Duodenal mucosa (tissue), 2 donors: ENCODE data around the gene RASA3.
A peak's percentile ranks its signal among the peaks of the same experiment; 100 is the strongest.
"Not testable (repeated sequence)": the region's sequence is repeated elsewhere in the genome, so short reads cannot be mapped to it uniquely, and the experiment has no call there.

Experiments
- H3K27ac ChIP-seq: one replicate; pipeline ENCODE4 v1.7.0; 2013; ENCODE audit warnings: low read depth, low read length
- H3K27me3 ChIP-seq, 2 donors: one replicate each; pipeline ENCODE4 v1.7.0; 2013; ENCODE audit warnings: low read length in 2 of 2, control low read depth in 1 of 2; ENCODE audit not compliant: insufficient read depth in 2 of 2, control insufficient read depth in 1 of 2
- H3K36me3 ChIP-seq, 2 donors: one replicate each; pipeline ENCODE4 v1.7.0; 2013; ENCODE audit warnings: low read length in 2 of 2, control low read depth in 1 of 2; ENCODE audit not compliant: insufficient read depth in 2 of 2, control insufficient read depth in 1 of 2
- H3K4me1 ChIP-seq, 2 donors: one replicate each; pipeline ENCODE4 v1.7.0; 2013; ENCODE audit warnings: low read length in 2 of 2, control low read depth in 1 of 2; ENCODE audit not compliant: insufficient read depth in 2 of 2, control insufficient read depth in 1 of 2
- H3K4me3 ChIP-seq, 2 donors: one replicate each; pipeline ENCODE4 v1.7.0; 2013; ENCODE audit warnings: low read length in 2 of 2, low read depth in 1 of 2
- H3K9ac ChIP-seq, 2 donors: one replicate each; pipeline ENCODE4 v1.7.0; 2013; ENCODE audit warnings: low read length in 2 of 2, low read depth in 1 of 2
- H3K9me3 ChIP-seq, 2 donors: one replicate each; pipeline ENCODE4 v1.7.0; 2013; ENCODE audit warnings: low read length in 2 of 2, control low read depth in 1 of 2; ENCODE audit not compliant: control insufficient read depth in 1 of 2

Gene RASA3

GRCh38 chr13:114133552-114133951, 1.1 kb upstream of the RASA3 start:
- H3K27me3 ChIP-seq, H3K9me3 ChIP-seq, H3K36me3 ChIP-seq, H3K27ac ChIP-seq, H3K9ac ChIP-seq, H3K4me3 ChIP-seq: not testable (repeated sequence)
- H3K4me1 ChIP-seq = peaks cover 19 to 38% of the 10 kb centered on the region in 2 donors

DNA sequence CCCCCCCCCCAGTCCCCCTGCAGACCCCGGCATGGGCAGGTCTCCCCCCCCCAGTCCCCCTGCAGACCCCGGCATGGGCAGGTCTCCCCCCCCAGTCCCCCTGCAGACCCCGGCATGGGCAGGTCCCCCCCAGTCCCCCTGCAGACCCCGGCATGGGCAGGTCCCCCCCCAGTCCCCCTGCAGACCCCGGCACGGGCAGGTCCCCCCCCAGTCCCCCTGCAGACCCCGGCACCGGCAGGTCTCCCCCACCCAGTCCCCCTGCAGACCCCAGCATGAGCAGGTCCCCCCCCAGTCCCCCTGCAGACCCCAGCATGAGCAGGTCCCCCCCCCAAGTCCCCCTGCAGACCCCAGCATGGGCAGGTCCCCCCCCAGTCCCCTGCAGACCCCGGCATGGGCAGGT, 703 bp upstream of the RASA3 start:
- H3K36me3 ChIP-seq, H3K27ac ChIP-seq, H3K9me3 ChIP-seq, H3K9ac ChIP-seq, H3K27me3 ChIP-seq, H3K4me3 ChIP-seq: not testable (repeated sequence)
- peaks cover 23 to 42% of the 10 kb centered on the region in 2 donors for H3K4me1 ChIP-seq

DNA sequence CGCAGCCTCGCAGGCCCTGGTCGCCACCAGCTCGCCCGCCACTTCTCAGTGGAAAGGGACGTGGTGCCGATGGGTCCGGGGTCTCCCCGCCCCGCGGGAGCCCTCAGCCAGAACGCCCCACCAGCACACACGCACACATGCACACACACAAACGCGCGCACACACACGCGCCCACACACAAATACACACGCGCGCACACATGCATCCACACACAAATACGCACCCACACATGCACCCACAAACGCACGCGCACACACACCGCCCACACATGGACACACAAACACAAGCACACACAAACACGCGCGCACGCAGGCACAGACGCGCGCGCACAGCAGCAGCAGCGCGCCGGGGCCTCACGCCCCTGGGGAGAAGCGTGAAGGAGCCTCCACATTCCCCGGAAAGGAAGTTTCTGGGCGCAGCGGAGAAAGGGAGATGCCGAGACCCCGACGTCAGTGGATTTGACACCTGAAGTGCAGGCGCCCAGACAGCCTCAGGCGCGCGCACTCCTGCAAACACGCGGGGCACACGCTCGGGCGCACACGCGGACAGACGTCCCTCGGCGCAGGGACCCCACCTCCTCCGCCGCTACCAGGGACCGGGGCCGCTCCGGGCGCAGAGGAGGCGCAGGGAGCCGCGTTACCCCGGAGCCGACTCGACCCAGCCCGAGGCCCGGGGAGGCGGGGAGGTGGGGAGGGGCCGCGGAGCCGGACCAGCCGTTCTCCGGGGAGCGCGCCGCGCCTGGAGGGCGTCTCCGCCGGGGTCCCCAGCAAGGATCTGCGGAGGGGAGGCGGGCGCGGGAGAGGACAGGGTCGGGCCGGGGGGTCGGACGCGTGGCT, 622 bp downstream of the RASA3 start:
- peak overlapping the region; percentile 86 for H3K27ac ChIP-seq
- H3K9me3 ChIP-seq = no peaks in the 10 kb centered on the region
- no peaks in the 10 kb centered on the region for H3K27me3 ChIP-seq
- H3K36me3 ChIP-seq = no peaks in the 10 kb centered on the region
- H3K4me3 ChIP-seq = peak overlapping the region; percentile 75 to 84
- H3K4me1 ChIP-seq = peaks cover 29 to 55% of the 10 kb centered on the region in 2 donors
- peak overlapping the region; percentile 48 to 80 for H3K9ac ChIP-seq

- no peaks in the 10 kb centered on the region for H3K27me3 ChIP-seq
- H3K27ac ChIP-seq = peak overlapping the region; percentile 86
- H3K36me3 ChIP-seq = no peaks in the 10 kb centered on the region
- peaks cover 29 to 57% of the 10 kb centered on the region in 2 donors for H3K4me1 ChIP-seq
- peak overlapping the region; percentile 75 to 84 for H3K4me3 ChIP-seq
- peak overlapping the region; percentile 48 to 80 for H3K9ac ChIP-seq
- no peaks in the 10 kb centered on the region for H3K9me3 ChIP-seq
These were observed 1.4 kb downstream of the RASA3 start for GRCh38 chr13:114130837-114131582.

- H3K9me3 ChIP-seq = no peaks in the 10 kb centered on the region
- H3K36me3 ChIP-seq = no peaks in the 10 kb centered on the region
- H3K27ac ChIP-seq = peak overlapping the region; percentile 86
- H3K4me3 ChIP-seq = peak overlapping the region; percentile 75 to 84
- H3K27me3 ChIP-seq = no peaks in the 10 kb centered on the region
- peaks cover 29 to 57% of the 10 kb centered on the region in 2 donors for H3K4me1 ChIP-seq
- H3K9ac ChIP-seq = peak overlapping the region; percentile 48 to 80
These were observed 2.1 kb downstream of the RASA3 start for GRCh38 chr13:114130131-114130836.

DNA sequence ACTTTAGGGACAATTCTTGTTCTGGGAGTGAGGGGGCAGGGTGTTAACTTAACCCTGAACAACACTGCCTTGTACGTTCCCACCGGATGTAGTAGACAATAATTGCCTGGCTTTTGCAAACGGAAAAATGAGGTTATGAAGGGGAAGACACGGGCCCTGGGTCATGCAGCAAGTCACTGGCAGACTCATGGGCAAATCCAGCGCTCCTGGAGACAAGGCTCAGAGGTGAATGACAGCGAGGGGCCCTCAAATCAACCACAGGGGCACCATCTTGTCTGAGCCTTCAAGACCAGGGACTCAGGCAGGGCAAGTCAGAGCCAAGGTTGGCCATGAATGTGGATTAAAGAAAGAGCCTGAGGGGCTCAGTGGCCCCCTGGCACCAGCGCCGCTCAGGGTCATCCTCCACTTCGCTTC, 2.8 kb downstream of the RASA3 start:
- H3K36me3 ChIP-seq = no peaks in the 10 kb centered on the region
- H3K4me3 ChIP-seq = peak overlapping the region; percentile 8 to 75
- H3K4me1 ChIP-seq = peaks cover 29 to 61% of the 10 kb centered on the region in 2 donors
- peak overlapping the region; percentile 86 for H3K27ac ChIP-seq
- H3K9ac ChIP-seq = peak overlapping the region in 1 of 2 donors; percentile 1
- no peaks in the 10 kb centered on the region for H3K9me3 ChIP-seq
- no peaks in the 10 kb centered on the region for H3K27me3 ChIP-seq

GRCh38 chr13:114128624-114129522, 3.5 kb downstream of the RASA3 start:
- Histone ChIP-seq H3K4me3 (peak overlapping the region; percentile 15 to 45), H3K27ac (peak overlapping the region; percentile 73), H3K27me3 (no peaks in the 10 kb centered on the region), H3K9ac (peak overlapping the region; percentile 25 to 32), H3K4me1 (peaks cover 29 to 66% of the 10 kb centered on the region in 2 donors), H3K36me3 (no peaks in the 10 kb centered on the region), H3K9me3 (no peaks in the 10 kb centered on the region)

DNA sequence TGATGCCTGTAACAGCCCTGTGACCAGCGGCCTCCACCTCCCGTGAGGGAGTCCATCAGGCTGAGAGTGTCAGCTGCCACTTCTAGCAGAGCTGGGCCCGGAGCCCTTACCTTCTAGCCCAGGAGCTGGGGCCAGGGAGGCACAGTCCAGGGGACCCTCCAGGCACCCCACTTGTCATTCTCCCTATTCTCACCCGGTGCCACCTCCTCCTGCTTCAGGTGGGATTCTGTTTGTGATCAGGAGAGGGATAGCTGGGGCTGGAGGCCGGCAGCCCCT, 4.1 kb downstream of the RASA3 start:
- Histone ChIP-seq H3K9me3 (no peaks in the 10 kb centered on the region), H3K36me3 (no peaks in the 10 kb centered on the region), H3K4me1 (peaks cover 32 to 65% of the 10 kb centered on the region in 2 donors), H3K27me3 (no peaks in the 10 kb centered on the region), H3K27ac (peak overlapping the region; percentile 59), H3K9ac (peak overlapping the region; percentile 25 to 32), H3K4me3 (peak overlapping the region; percentile 15 to 45)

GRCh38 chr13:114127473-114128347, 4.7 kb downstream of the RASA3 start:
- H3K4me1 ChIP-seq = peaks cover 32 to 67% of the 10 kb centered on the region in 2 donors
- H3K9ac ChIP-seq = peak overlapping the region in 1 of 2 donors; percentile 25
- peak overlapping the region; percentile 59 for H3K27ac ChIP-seq
- H3K4me3 ChIP-seq = peak overlapping the region in 1 of 2 donors; percentile 15
- no peaks in the 10 kb centered on the region for H3K27me3 ChIP-seq
- H3K36me3 ChIP-seq = no peaks in the 10 kb centered on the region
- no peaks in the 10 kb centered on the region for H3K9me3 ChIP-seq
